Superior temporal gyrus (tissue), 1 donor: ENCODE results near the gene RNF39.

Source experiments
- DNase-seq: peaks from one replicate; pipeline ENCODE4 v3.0.0-alpha.2; 2016; ENCODE audit errors: extremely low spot score

The RNF39 gene

GRCh38 chr6:30096829-30097228, 21.3 kb upstream of the RNF39 start:
- no peak for DNase-seq

DNA sequence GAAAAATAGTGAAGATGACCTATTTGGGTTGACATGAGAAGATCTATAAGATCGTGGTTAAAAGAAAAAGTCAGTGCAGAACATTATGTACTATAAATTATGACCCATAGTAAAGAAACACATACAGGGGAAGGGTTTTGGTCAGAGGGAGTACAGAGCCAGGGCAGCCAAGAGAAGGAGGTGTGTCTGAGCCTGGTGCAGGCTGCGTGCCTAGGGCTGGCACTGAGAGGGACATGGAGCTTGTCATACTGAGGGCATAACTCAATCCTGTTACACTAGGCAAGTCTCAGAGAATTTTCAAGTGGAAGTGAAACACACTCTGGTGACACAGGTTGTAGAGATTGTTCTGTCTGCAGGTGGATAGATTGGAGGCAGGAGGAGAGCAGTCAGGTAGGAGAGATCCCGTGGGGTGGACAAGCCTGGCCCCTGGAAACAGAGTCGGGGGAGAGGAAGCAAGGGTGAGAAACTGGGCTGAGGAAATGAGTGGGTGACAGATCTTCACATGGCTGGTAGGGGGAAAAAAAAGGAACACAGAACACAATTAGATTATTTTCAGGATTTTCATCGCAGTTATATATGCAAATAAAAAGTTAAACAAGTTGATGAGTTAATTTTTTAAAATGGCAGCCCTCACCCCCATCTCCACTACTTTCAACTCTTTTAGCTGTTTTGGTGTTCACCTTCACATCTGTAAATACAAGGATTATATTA, 18.5 kb upstream of the RNF39 start:
- no peak for DNase-seq

DNA sequence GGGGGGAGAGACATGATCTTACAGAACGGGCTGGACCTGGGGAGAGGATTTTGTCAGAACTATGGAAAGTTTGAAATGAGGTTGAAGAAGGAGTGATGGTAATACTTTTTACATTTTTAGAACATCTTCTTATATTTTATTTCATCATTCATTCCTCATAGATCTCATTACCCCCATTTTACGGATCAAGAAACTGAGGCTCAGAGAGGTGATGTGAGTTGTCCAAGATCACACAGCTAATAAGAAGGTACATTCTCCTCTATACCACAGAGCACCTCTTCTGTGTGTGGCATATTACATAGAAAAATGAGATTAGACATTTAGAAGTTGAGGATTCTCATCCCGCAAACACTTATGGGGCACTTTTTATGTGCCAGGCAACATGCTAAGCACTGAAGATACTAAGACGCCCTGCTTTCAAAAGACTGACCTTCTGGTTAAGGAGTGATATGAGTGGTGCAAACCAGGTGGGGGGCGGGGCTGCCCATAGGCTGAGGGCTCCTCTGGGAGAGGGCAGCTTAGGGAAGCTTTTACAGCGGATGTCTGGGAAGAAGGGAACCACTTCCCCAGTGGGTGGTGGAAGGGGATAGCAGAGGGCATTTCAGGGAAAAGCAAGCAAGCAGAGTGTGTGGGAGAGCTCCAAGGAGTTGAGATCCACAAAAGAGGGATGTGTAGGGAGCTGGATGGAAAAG, 17.4 kb upstream of the RNF39 start:
- no peak for DNase-seq

GRCh38 chr6:30091577-30092381, 16.2 kb upstream of the RNF39 start:
- no peak for DNase-seq

- no peak for DNase-seq
Observed at GRCh38 chr6:30087876-30088275, 12.3 kb upstream of the RNF39 start.

- DNase-seq: no peak
Observed at GRCh38 chr6:30077218-30077617, 1.6 kb upstream of the RNF39 start.

DNA sequence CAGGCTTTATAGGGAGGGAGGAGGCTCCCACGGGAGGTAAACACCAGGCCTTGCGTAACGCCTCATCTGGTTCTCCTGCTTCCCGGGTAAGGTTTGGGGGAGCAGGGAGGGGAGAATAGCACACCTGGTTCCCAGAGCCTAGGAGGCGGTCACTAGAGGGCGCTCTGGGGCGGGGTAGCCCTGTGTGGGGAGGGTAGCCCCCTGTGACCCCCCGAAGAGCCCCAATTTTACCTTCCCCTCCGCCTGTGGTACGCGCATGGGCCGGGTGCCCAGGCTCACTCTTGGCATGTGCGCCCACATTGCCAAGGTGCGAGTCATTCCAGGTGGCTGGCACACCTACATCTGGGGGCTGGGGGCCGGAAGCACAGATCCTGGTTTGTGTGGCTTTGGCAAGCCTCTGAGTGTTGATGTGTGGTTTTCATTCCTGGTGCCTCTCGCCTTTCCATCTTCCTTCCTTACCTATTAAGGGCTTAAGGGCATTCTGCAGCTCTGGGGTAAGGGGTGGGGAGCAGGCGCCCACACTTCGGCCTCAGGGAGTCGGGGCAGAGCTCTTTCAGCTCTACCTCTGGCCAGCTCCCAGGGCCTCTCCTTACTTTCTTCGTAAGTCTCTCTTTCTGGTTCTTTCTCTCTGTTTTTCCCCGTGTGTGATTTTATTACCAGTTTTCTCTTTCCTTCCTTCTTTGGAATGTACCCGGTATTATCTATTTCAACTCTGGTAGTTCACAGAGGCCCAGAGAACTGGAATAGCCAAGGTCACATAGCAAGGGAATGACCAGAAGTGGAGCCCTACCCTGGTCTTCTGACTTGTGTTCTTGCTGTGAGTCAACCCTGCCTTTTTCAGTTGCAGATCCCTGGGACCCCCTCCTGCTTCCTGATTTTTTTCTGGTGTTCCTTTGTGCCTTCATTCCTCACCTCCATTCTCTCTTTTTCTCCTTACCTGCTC, 492 bp upstream of the RNF39 start:
- no peak for DNase-seq

DNA sequence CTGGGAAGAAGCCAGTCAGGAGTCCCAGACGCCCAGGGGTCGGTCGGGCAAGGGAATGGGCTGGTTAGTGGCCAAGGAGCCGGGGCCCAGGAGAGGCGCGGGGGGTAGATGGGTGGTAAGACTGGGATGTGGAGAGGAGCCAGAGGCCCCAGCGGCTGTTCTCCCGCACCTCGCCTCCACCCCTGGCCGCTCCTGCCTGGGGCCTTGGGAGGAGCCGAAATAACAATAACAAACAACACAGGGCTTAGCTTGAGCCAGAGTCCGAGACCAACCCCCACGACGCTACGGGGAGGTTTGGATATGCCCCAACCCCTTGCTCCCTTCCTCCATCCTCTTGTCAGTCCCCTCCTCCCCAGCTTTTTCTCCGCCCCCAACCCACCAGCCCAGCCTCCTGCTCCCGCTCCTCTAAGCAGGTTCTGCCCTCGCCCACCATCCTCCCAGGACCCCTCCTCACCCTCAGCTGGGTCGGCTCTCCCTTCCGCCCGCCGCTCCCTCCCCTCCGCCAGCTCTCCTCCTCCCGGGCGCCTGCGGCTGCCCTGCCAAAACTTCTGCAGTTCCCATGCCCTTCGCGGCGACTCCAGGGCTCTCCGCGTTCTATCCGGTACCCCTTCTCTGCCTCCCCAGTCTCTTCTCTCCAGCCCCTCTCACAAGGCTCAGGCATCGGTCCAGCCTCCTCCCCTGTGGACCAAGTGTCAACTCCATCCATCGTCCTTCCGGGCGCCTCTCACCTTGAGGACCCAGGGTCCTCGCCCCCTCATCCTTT, 1.1 kb downstream of the RNF39 start:
- no peak for DNase-seq

DNA sequence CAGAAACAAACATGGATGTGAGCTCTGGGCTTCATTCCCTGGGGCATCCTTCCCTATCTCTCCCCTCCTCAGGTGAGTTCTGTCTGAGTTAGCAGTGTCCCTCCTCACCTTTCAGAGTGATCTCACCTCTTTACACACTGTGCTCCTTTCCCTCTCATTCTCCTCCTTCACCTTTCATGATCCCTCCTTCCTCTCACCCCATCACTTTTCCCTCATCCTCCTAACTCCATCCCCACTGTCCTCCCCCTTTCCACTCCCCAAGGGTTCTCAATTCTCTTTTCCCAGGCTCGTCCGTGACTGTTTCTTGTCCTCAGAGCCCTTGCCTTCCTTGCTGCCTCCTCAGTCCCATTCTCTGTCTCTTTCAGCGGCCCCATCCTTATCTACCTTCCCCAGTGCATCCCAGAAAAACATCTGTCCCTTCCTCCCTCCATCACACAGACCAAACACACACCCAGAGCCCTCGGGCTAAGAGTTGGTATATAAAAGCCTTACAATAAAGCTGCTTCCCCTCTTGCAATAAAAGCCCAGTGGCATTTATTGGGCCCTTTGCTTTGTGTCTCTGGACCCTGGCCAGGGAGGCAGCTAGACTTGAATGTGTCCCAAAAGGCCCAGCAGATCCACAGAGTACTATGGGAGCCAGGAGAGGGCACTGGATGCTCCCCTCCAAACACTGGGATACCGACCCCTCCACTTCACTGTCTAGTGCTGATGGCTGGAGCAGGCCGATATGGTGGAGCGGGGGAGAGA, 1.9 kb downstream of the RNF39 start:
- DNase-seq: no peak

DNA sequence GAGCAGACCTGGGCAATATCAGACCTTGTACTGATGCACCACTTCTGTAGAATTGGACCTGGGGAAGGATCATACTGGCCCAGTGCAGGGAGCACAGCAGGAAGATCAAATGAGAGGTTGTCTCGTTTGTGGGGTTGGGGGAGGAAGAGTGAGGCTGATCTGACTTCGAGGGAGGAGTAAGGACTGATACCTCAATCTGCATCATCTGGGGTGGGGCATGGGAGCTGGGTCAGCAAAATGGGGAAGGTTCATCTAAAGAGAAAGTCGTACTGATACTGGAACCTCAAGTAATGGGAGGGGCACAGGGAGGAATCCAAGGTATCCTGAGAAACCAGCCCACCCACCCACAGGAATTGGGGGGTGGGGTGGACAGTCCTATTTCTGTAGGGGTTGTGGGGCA, 3.7 kb downstream of the RNF39 start:
- DNase-seq: no peak

DNA sequence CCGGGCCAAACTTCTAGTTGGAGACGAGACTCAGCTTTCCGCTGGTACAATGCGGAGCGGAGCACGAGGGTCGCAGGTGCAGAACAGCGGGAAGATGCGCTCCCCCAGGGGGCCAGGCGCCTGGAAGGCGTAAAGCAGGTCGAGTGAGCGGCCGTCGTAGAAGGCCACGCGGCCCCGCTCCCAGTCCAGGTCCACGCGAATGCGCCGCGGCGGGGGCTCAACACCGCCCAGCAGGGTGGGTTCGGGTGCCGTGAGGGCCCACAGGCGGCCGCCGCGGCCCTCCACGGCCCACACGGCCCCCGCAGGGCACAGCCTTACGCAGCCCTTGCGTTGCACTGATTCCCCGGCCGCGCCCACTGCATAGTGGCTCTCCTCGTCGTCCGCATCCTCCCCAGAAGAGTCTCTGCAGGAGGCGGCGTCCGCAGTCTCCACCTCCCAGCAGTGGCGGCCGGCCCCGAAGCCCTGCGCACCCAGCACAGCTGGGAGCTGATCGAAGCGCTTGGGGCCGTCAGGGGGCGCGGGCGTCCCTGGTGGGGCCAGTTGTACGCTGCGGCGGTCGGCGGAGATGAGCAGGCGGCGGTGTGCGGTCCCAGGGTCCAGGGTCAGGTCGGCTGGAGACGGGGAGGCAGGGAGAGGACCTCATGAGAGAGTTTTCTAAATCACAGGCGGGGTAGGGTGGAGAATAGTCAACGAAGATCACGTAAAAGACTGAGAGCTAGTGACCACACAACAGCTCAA, 4.3 kb downstream of the RNF39 start:
- DNase-seq: no peak

DNA sequence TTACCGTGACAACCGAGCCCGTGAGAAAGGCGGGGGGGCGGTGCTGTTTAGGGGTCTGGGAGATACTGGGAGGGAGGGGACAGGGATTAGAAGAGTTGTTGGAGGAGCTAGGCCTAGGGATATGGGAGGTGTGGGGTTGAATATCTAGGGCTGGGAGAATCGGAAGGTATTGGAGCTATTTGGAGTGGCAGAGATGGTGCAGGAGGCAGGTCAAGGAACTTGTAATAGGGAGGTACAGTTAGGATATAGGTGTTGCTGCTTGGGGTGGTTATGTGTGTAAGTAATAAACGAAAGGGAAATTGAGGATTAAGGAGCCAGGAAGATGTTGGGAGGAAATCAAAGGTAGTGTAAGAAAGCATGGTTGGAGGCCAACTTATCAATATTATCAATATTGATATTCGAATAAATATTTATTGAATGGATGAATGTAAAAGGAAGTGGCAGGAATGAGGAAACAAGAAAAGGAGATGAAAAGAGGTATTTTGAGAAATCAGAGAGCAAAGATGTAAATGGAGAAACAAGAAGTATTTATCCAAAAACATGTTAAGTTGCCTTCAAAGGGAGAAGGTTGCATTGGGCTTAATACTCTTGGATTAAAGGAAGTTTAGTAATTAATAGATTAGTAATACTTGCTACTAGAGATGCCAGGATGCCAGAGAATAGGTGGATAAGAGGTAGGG, 8.0 kb downstream of the RNF39 start:
- DNase-seq: no peak

DNA sequence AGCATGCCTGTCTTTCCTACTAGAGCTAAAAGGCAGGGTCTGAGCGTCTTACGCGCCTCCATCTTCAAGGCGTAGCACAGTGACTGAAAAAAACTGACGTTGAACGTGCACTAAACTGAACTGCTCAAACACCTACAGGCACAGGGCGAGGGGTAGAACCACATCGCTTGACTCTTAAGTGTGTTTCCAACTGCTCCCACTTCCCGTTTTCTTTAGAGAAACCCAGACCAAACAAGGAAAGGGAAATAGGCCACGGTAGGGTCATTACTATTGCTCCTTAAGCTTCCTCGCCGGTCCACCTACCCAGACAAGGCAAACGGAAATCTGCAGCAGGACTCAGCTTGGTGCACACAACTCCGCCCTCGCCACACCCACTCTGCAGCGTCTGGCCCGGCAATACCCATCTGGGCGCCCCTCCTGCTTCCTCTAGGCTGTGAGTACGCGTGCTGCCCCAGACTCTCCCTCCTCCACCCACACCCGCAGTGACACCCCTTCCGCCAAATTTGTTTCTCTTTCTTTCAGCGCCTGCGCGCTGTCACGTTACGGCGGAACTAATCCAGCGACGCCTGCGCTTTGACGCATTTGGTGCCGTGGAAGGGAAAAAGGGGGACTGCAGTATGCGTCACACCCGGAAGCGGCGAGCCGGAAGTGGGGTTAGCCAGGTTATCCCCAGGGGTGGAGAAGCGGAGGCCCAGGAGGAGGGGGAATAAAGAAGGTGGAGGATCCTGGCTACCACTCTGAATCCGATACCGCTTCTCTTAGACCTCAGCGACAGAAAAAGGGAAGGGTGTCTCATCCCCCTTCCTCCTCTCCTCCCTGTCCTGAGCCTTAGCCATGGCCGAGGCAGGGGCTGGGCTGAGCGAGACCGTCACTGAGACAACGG, 8.8 kb downstream of the RNF39 start, which contains the start of gene PPP1R11:
Gene PPP1R11, plus strand, starts transcription at position 622 of the 883 bp plus-strand sequence. Its CDS starts 213 bp downstream, at position 835.
- peak; percentile 100 for DNase-seq

- no peak for DNase-seq
Observed at GRCh38 chr6:30066082-30066481, 9.5 kb downstream of the RNF39 start.

- no peak for DNase-seq
Observed at GRCh38 chr6:30063315-30063714, 12.3 kb downstream of the RNF39 start.

GRCh38 chr6:30062471-30063178, 12.9 kb downstream of the RNF39 start:
- no peak for DNase-seq

GRCh38 chr6:30061858-30062458, 13.6 kb downstream of the RNF39 start:
- peak; percentile 30 for DNase-seq
